ENCODE results near the gene MLXIPL.
"Not testable (repeated sequence)": the region's sequence is repeated elsewhere in the genome, so short reads cannot be mapped to it uniquely, and the experiment has no call there.

The MLXIPL gene

GRCh38 chr7:73582664-73583202, 41.6 kb downstream of the MLXIPL start:
- no peak for DNase-seq (ENCODE audit: low read depth in 2 of 2, low spot score in 1 of 2)

GRCh38 chr7:73581006-73581405, 43.3 kb downstream of the MLXIPL start:
- not testable (repeated sequence) for DNase-seq (ENCODE audit: low read depth in 2 of 2, low spot score in 1 of 2)

GRCh38 chr7:73578342-73579128, 45.8 kb downstream of the MLXIPL start, which contains the start of gene TBL2:
TBL2 (minus strand) TSS chr7:73578579; CDS start chr7:73578549, 30 bp downstream.
- DNase-seq (ENCODE audit: low read depth in 2 of 2, low spot score in 1 of 2), result peak; percentile 98

GRCh38 chr7:73577627-73578341, 46.5 kb downstream of the MLXIPL start:
- DNase-seq (ENCODE audit: low read depth in 2 of 2, low spot score in 1 of 2), result no peak

GRCh38 chr7:73573791-73574190, 50.5 kb downstream of the MLXIPL start:
- no peak for DNase-seq (ENCODE audit: low read depth in 2 of 2, low spot score in 1 of 2)

- no peak for DNase-seq (ENCODE audit: low read depth in 2 of 2, low spot score in 1 of 2)
Measured at GRCh38 chr7:73573276-73573675, 51.0 kb downstream of the MLXIPL start.

GRCh38 chr7:73572767-73573186, 51.5 kb downstream of the MLXIPL start:
- DNase-seq (ENCODE audit: low read depth in 2 of 2, low spot score in 1 of 2), result no peak

- no peak for DNase-seq (ENCODE audit: low read depth in 2 of 2, low spot score in 1 of 2)
Measured at GRCh38 chr7:73570977-73571376, 53.3 kb downstream of the MLXIPL start.

GRCh38 chr7:73570521-73570920, 53.8 kb downstream of the MLXIPL start:
- DNase-seq (ENCODE audit: low read depth in 2 of 2, low spot score in 1 of 2), result no peak

- no peak for DNase-seq (ENCODE audit: low read depth in 2 of 2, low spot score in 1 of 2)
Measured at GRCh38 chr7:73569042-73569608, 55.2 kb downstream of the MLXIPL start.

- DNase-seq (ENCODE audit: low read depth in 2 of 2, low spot score in 1 of 2), result no peak
Measured at GRCh38 chr7:73567846-73568685, 56.3 kb downstream of the MLXIPL start.

GRCh38 chr7:73567140-73567539, 57.2 kb downstream of the MLXIPL start:
- no peak for DNase-seq (ENCODE audit: low read depth in 2 of 2, low spot score in 1 of 2)

- not testable (repeated sequence) for DNase-seq (ENCODE audit: low read depth in 2 of 2, low spot score in 1 of 2)
Measured at GRCh38 chr7:73566431-73566830, 57.9 kb downstream of the MLXIPL start.

GRCh38 chr7:73565675-73566340, 58.5 kb downstream of the MLXIPL start:
- DNase-seq (ENCODE audit: low read depth in 2 of 2, low spot score in 1 of 2), result no peak

- no peak for DNase-seq (ENCODE audit: low read depth in 2 of 2, low spot score in 1 of 2)
Measured at GRCh38 chr7:73560109-73560835, 64.0 kb downstream of the MLXIPL start.

GRCh38 chr7:73557397-73558257, 66.7 kb downstream of the MLXIPL start, which contains the start of gene BCL7B:
BCL7B (minus strand) TSS chr7:73557690; CDS start chr7:73557578, 112 bp downstream.
- DNase-seq (ENCODE audit: low read depth in 2 of 2, low spot score in 1 of 2), result peak; percentile 29 to 53

GRCh38 chr7:73557108-73557396, 67.3 kb downstream of the MLXIPL start:
- DNase-seq (ENCODE audit: low read depth in 2 of 2, low spot score in 1 of 2), result peak; percentile 70 to 82

GRCh38 chr7:73556208-73557107, 67.9 kb downstream of the MLXIPL start:
- DNase-seq (ENCODE audit: low read depth in 2 of 2, low spot score in 1 of 2), result no peak
